H1 (cell line): ENCODE data around the gene PLPPR2. TPM values are rescaled to one million over a fixed set of nuclear protein-coding genes. Genes with fewer than 3 reads are reported as not detected.

Experiments
- CTCF ChIA-PET: fragments of 300-600 bp; sonication (Branson Sonifier 250); formaldehyde crosslinking; loops from one replicate; lab custom pipeline; 2021; ENCODE audit not compliant: partially characterized antibody; lab: Charles Lee
- POLR2A ChIA-PET: fragments of 300-600 bp; sonication (Branson Sonifier 250); formaldehyde crosslinking; loops from one replicate; lab custom pipeline; 2021; ENCODE audit warnings: inconsistent platforms; ENCODE audit not compliant: partially characterized antibody; lab: Charles Lee
- DNase-seq, 2 experiments: peaks; one replicate each; pipeline versions ENCODE4 v3.0.0 to v3.0.0-alpha.2; 2010 to 2022; ENCODE audit warnings: low spot score in 2 of 2, low read depth in 1 of 2, mixed read lengths in 1 of 2
- FAIRE-seq: peaks from 2 replicates; lab custom pipeline; 2011; peaks lifted over from hg19 to GRCh38; lab: Jason Lieb, UNC
- H2AFZ ChIP-seq: 2 replicates; pipeline ENCODE4 v1.8.1; 2012; ENCODE audit warnings: low read length, inconsistent platforms
- H2AK5ac ChIP-seq: 2 replicates; pipeline ENCODE4 v1.6.1; 2013; ENCODE audit warnings: low read depth, low read length
- H2BK120ac ChIP-seq: replicated peaks from 2 replicates; pipeline ENCODE3; 2013; ENCODE audit warnings: low read depth, low read length, inconsistent platforms
- H2BK12ac ChIP-seq: 2 replicates; pipeline ENCODE4 v1.6.1; 2013; ENCODE audit warnings: low read depth, low read length
- H2BK15ac ChIP-seq: 2 replicates; pipeline ENCODE4 v1.6.1; 2013; ENCODE audit warnings: low read length
- H2BK20ac ChIP-seq: 2 replicates; pipeline ENCODE4 v1.6.1; 2013; ENCODE audit warnings: low read length
- H2BK5ac ChIP-seq: 2 replicates; pipeline ENCODE4 v1.6.1; 2013; ENCODE audit warnings: low read depth, low read length
- H3K14ac ChIP-seq: 2 replicates; pipeline ENCODE4 v1.6.1; 2013; ENCODE audit warnings: inconsistent platforms; ENCODE audit not compliant: insufficient read length
- H3K18ac ChIP-seq: 2 replicates; pipeline ENCODE4 v1.6.1; 2013; ENCODE audit warnings: low read length; ENCODE audit errors: extremely low read depth
- H3K23ac ChIP-seq: 2 replicates; pipeline ENCODE4 v1.6.1; 2013; ENCODE audit warnings: inconsistent platforms; ENCODE audit not compliant: insufficient read length
- H3K23me2 ChIP-seq: 2 replicates; pipeline ENCODE4 v1.6.1; 2013; ENCODE audit warnings: low read depth, low read length
- H3K27ac ChIP-seq: 2 replicates; pipeline ENCODE4 v1.6.1; 2011; ENCODE audit warnings: low read depth, low read length, inconsistent platforms
- H3K27me3 ChIP-seq, 4 experiments: replicated peaks in 1 of 4; 1 replicate in 1 of 4; 2 replicates in 3 of 4; pipeline versions ENCODE4 v1.6.1 to v1.8.1; 2011 to 2013; ENCODE audit warnings: low read length in 3 of 4, mild to moderate bottlenecking in 3 of 4, inconsistent platforms in 2 of 4, mixed read lengths in 2 of 4, moderate library complexity in 1 of 4; ENCODE audit not compliant: control insufficient read depth in 3 of 4, insufficient read depth in 3 of 4; ENCODE audit errors: extremely low read depth in 1 of 4
- H3K36me3 ChIP-seq, 4 experiments: 2 replicates each; pipeline versions ENCODE4 v1.6.1 to v1.8.1; 2011 to 2013; ENCODE audit warnings: mild to moderate bottlenecking in 4 of 4, low read length in 3 of 4, moderate library complexity in 2 of 4, control low read depth in 1 of 4, inconsistent platforms in 1 of 4; ENCODE audit not compliant: insufficient read depth in 4 of 4, control insufficient read depth in 2 of 4
- H3K4ac ChIP-seq: replicated peaks from 2 replicates; pipeline ENCODE3; 2013; ENCODE audit warnings: low read length, low read depth, mixed read lengths, inconsistent platforms; ENCODE audit not compliant: insufficient read length
- H3K4me1 ChIP-seq, 4 experiments: replicated peaks in 1 of 4; 1 replicate in 1 of 4; 2 replicates in 3 of 4; pipeline versions ENCODE4 v1.6.1 to v1.8.1; 2011 to 2013; ENCODE audit warnings: low read length in 3 of 4, inconsistent platforms in 2 of 4, mixed read lengths in 1 of 4; ENCODE audit not compliant: insufficient read depth in 4 of 4, control insufficient read depth in 3 of 4
- H3K4me2 ChIP-seq, 2 experiments: 2 replicates each; pipeline versions ENCODE4 v1.6.1 to v1.8.1; 2011 to 2013; ENCODE audit warnings: low read depth in 2 of 2, low read length in 2 of 2, control low read depth in 1 of 2, inconsistent platforms in 1 of 2, mild to moderate bottlenecking in 1 of 2; ENCODE audit not compliant: insufficient read depth in 1 of 2
- H3K4me3 ChIP-seq, 4 experiments: fragments of 200-600, 300-600 bp in 1 of 4; sonication (generic), shearing (Covaris generic), sonication (Bioruptor Twin) in 1 of 4; 2 replicates each; pipeline versions ENCODE4 v1.5.1 to v1.8.1; 2011 to 2016; ENCODE audit warnings: low read length in 4 of 4, low read depth in 3 of 4, control low read depth in 2 of 4, inconsistent platforms in 2 of 4, mild to moderate bottlenecking in 2 of 4, mixed read lengths in 1 of 4, moderate library complexity in 1 of 4; ENCODE audit not compliant: insufficient read depth in 2 of 4; ENCODE audit errors: extremely low read depth in 1 of 4
- H3K56ac ChIP-seq: replicated peaks from 2 replicates; pipeline ENCODE3; 2013; ENCODE audit warnings: low read depth, mild to moderate bottlenecking, mixed read lengths, low read length, inconsistent platforms; ENCODE audit not compliant: insufficient read length
- H3K79me1 ChIP-seq: 2 replicates; pipeline ENCODE4 v1.6.1; 2013; ENCODE audit warnings: low read depth, low read length, control low read depth
- H3K79me2 ChIP-seq, 2 experiments: 2 replicates each; pipeline versions ENCODE4 v1.6.1 to v1.8.1; 2012 to 2013; ENCODE audit warnings: low read length in 2 of 2, mild to moderate bottlenecking in 2 of 2, inconsistent platforms in 1 of 2; ENCODE audit not compliant: insufficient read depth in 2 of 2, control insufficient read depth in 1 of 2
- H3K9ac ChIP-seq, 4 experiments: replicated peaks in 1 of 4; 1 replicate in 1 of 4; 2 replicates in 3 of 4; pipeline versions ENCODE4 v1.6.1 to v1.8.1; 2011 to 2013; ENCODE audit warnings: low read depth in 3 of 4, low read length in 3 of 4, control low read depth in 2 of 4, mild to moderate bottlenecking in 2 of 4, moderate library complexity in 2 of 4, inconsistent platforms in 1 of 4; ENCODE audit errors: extremely low read depth in 1 of 4
- H3K9me3 ChIP-seq, 2 experiments: 2 replicates each; pipeline versions ENCODE4 v1.6.1 to v1.8.1; 2012 to 2013; ENCODE audit warnings: mild to moderate bottlenecking in 2 of 2, moderate library complexity in 2 of 2, control low read depth in 1 of 2, inconsistent platforms in 1 of 2, low read depth in 1 of 2, low read length in 1 of 2, mixed read lengths in 1 of 2; ENCODE audit not compliant: insufficient read depth in 2 of 2
- H4K20me1 ChIP-seq, 2 experiments: replicated peaks in 1 of 2; 2 replicates each; pipeline versions ENCODE3 to v1.8.1; 2011 to 2013; ENCODE audit warnings: inconsistent platforms in 2 of 2, low read length in 2 of 2, mild to moderate bottlenecking in 1 of 2; ENCODE audit not compliant: insufficient read depth in 2 of 2, control insufficient read depth in 1 of 2
- H4K5ac ChIP-seq: 2 replicates; pipeline ENCODE4 v1.6.1; 2013; ENCODE audit warnings: low read length, low read depth, mixed read lengths, inconsistent platforms; ENCODE audit not compliant: insufficient read length
- H4K8ac ChIP-seq: 2 replicates; pipeline ENCODE4 v1.8.0; 2013; ENCODE audit warnings: mild to moderate bottlenecking, moderate library complexity, low read length, inconsistent platforms; ENCODE audit not compliant: insufficient read depth; ENCODE audit errors: extremely low read depth
- H4K91ac ChIP-seq: replicated peaks from 2 replicates; pipeline ENCODE3; 2013; ENCODE audit warnings: low read length, mixed read lengths, inconsistent platforms; ENCODE audit not compliant: insufficient read length
- ATF2 ChIP-seq: IDR thresholded peaks from 2 replicates; pipeline ENCODE4 v1.6.1; 2012; ENCODE audit warnings: low read length, inconsistent platforms
- ATF3 ChIP-seq: IDR thresholded peaks from 2 replicates; pipeline ENCODE4 v1.6.1; 2011; ENCODE audit warnings: low read depth, mild to moderate bottlenecking, low read length; ENCODE audit not compliant: insufficient read depth
- BACH1 ChIP-seq: IDR thresholded peaks from 2 replicates; pipeline ENCODE4 v1.6.1; 2012; ENCODE audit warnings: low read length, improper control_type of control experiment
- JUN ChIP-seq: IDR thresholded peaks from 2 replicates; pipeline ENCODE4 v1.6.1; 2011; ENCODE audit warnings: low read depth, mild to moderate bottlenecking, improper control_type of control experiment, low read length
- MAFK ChIP-seq: IDR thresholded peaks from 2 replicates; pipeline ENCODE4 v1.6.1; 2012; ENCODE audit warnings: low read depth, mild to moderate bottlenecking, improper control_type of control experiment, low read length
- MAX ChIP-seq: IDR thresholded peaks from 2 replicates; pipeline ENCODE4 v1.6.1; 2012; ENCODE audit warnings: inconsistent platforms
- POLR2A ChIP-seq, 2 experiments: IDR thresholded peaks; 1 replicate in 1 of 2; 2 replicates in 1 of 2; pipeline ENCODE4 v1.6.1; 2011; ENCODE audit warnings: low read depth in 2 of 2, low read length in 2 of 2, mild to moderate bottlenecking in 2 of 2; ENCODE audit errors: control extremely low read depth in 1 of 2
- RBBP5 ChIP-seq: IDR thresholded peaks from 2 replicates; pipeline ENCODE4 v1.7.1; 2012; ENCODE audit warnings: low read depth, mild to moderate bottlenecking, inconsistent platforms, low read length, moderate library complexity, borderline replicate concordance
- RFX5 ChIP-seq: IDR thresholded peaks from 2 replicates; pipeline ENCODE4 v1.6.1; 2011; ENCODE audit warnings: low read depth, low read length, improper control_type of control experiment, borderline replicate concordance
- TBP ChIP-seq: IDR thresholded peaks from 2 replicates; pipeline ENCODE4 v1.6.1; 2011; ENCODE audit warnings: low read depth, low read length, improper control_type of control experiment
- ZNF274 ChIP-seq: IDR thresholded peaks from 2 replicates; pipeline ENCODE4 v1.7.0; 2012; ENCODE audit warnings: low read length, borderline replicate concordance; ENCODE audit errors: extremely low read depth
- WGBS, 2 experiments: shearing (Covaris generic) in 1 of 2; methylation state at CpG; one replicate each; pipeline versions ENCODE4 v1.1.6 to v1.1.7; 2013 to 2015; ENCODE audit warnings: low lambda C conversion rate in 2 of 2, mixed read lengths in 2 of 2, inconsistent platforms in 1 of 2, low coverage in 1 of 2, missing lambda C conversion rate in 1 of 2; ENCODE audit not compliant: insufficient replicate concordance in 2 of 2, insufficient coverage in 1 of 2, insufficient read length in 1 of 2; ENCODE audit errors: extremely low coverage in 1 of 2, missing lambda C conversion rate in 1 of 2; 5-methylcytosine and 5-hydroxymethylcytosine counted together
- polyA plus RNA-seq, 7 experiments: library from polyadenylated mRNA; depleted of rRNA in 3 of 7; stranded (reverse) in 5 of 7; unstranded in 2 of 7; fragments of >200 nt in 5 of 7; fragments of 200-250 nt in 2 of 7; gene quantifications; 1 replicate in 5 of 7; 2 replicates in 1 of 7; 4 replicates in 1 of 7; pipeline versions ENCODE4 v1.2.1 to v1.2.3, GENCODE V29; 2011 to 2013; ENCODE audit warnings: missing spikeins in 2 of 7, mixed read lengths in 2 of 7
- total RNA-seq: library from RNA; stranded (reverse); fragmentation: NEBNext Ultra II Directional; extraction: Animal tissue kit (Norgen Biotek cat#: 25700); gene quantifications from 2 replicates; pipeline ENCODE4 v1.2.1, GENCODE V29; 2021

Gene PLPPR2
- total and polyA plus RNA-seq, 2 of the 8 experiments (the other 6 are each of a cell fraction or from before 2014, with no cell fraction given) = 7.2 to 11.7 TPM

- Histone ChIP-seq H2BK120ac (no peak overlapping the region), H2AFZ (no peak overlapping the region), H2BK20ac (no peak overlapping the region), H3K36me3 (peaks cover 0 to 9% (median 2%) of the 10 kb centered on the region in 4 experiments; a peak in 3 of 8 replicates), H3K4me1 (peaks cover 0 to 4% (median 1%) of the 10 kb centered on the region in 4 experiments; a peak in 4 of 7 replicates), H2BK12ac (no peak overlapping the region), H3K27ac (no peak overlapping the region), H3K23me2 (peaks cover 11% of the 10 kb centered on the region; the same call in 1 of the 2 replicates), H3K18ac (no peak overlapping the region), H2AK5ac (no peak overlapping the region), H4K91ac (no peak overlapping the region), H3K79me1 (no peaks in the 10 kb centered on the region), H2BK5ac (no peak overlapping the region), H4K8ac (no peak overlapping the region), H3K23ac (no peak overlapping the region), H3K14ac (no peak overlapping the region), H3K9ac (no peak overlapping the region), H4K5ac (no peak overlapping the region), H3K27me3 (no peaks in the 10 kb centered on the region; a peak in 2 of 7 replicates), H3K4me2 (no peak overlapping the region), H3K4me3 (no peak overlapping the region), H3K56ac (no peak overlapping the region), H3K4ac (no peak overlapping the region), H2BK15ac (no peak overlapping the region), H3K79me2 (no peaks in the 10 kb centered on the region), H3K9me3 (no peaks in the 10 kb centered on the region), H4K20me1 (peaks cover 2 to 5% of the 10 kb centered on the region in 2 experiments)
- ChIA-PET POLR2A (no interaction called here), CTCF (interaction anchor here (1.0 kb wide), 1 partner anchor 28 kb away, joined by 3 read pairs; no protein-coding TSS in a partner anchor)
- WGBS, 2 experiments = 95% methylated on average over 17 of the region's 17 CpGs; no CpG with 5 or more reads in 1 of the 2 experiments
- DNase-seq (no peak), FAIRE-seq (no peak)
- TF ChIP-seq JUN (no peak), POLR2A (IDR thresholded peaks at IDR 0.05; ENCODE audit: control extremely low read depth in 1 of 2, low read depth in 2 of 2, low read length in 2 of 2) (no peak), BACH1 (no peak), ATF2 (no peak), MAFK (no peak), ATF3 (no peak), RFX5 (no peak), TBP (no peak), ZNF274 (no peak), RBBP5 (no peak), MAX (no peak)
These were observed 19.6 kb upstream of the PLPPR2 start for GRCh38 chr19:11335449-11336146.
